ENCODE measurements around the gene MRPL4. TPM values are rescaled to one million over a fixed set of nuclear protein-coding genes. Genes with fewer than 3 reads are reported as not detected.

Gene MRPL4
- total and polyA plus RNA-seq, 8 donors, result 16.1 to 314 (median 52.4) TPM

DNA sequence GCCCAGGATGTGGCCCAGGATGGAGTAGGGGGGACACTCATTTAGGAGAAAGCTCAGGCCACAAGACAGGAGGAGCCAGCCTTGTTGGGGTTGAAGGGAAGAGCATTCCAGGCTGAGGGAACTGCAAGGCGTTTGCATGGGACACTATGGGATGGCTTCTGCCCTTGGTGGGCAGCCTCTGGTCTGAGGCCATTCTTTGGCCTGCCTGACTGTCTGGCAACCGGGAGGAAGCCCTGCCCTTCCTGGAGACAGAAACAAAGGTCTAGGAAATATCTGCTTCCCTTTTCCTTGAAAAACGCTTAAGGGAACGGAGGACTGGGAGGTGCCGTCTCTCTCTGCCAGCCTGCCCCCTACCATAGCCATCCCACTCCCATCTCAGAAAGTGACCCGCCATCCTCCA lies 16.1 kb downstream of the MRPL4 start:
- intact Hi-C loops (cut with DNase I; ENCODE audit: low total_unique reads), result loop anchor here (5.0 kb wide), 1 partner anchor 124 kb away; no protein-coding TSS in a partner anchor

DNA sequence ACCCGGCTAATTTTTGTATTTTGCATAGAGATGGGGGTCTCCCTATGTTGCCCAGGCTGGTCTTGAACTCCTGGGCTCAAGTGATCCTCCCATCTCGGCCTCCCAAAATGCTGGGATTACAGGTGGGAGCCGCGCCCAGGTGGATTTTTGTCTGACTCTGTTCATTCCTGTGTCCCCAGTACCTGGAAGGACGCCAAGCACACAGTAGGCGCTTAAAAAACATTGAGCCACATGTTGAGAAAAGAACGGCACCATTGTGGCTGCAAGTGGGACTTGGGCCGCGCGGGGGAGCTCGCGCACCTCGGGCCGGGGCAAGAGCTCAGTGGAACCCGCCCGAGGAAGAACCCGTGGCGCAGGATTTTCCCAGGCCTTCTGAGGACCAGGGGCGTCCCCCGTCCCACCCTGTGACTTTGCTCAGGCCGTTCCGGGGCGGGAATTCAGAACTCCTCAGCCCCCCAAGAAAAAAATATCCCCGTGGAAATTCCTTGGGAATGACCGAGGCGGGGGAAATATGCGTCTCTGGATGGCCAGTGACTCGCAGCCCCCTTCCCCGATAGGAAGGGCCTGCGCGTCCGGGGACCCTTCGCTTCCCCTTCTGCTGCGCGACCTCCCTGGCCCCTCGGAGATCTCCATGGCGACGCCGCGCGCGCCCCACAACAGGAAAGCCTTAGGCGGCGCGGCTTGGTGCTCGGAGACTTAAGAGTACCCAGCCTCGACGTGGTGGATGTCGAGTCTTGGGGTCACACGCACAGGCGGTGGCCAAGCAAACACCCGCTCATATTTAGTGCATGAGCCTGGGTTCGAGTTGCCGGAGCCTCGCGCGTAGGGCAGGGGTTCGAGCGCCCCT lies 17.5 kb downstream of the MRPL4 start:
- intact Hi-C loops (cut with DNase I; ENCODE audit: low total_unique reads), result loop anchor here (5.0 kb wide), 1 partner anchor 123 kb away; no protein-coding TSS in a partner anchor
- TF ChIP-seq POLR2AphosphoS5 (IDR thresholded peaks at IDR 0.05), result peak in 1 of 3 donors; percentile 3
- no peak for TF ChIP-seq POLR2A (IDR thresholded peaks at IDR 0.05)
- TF ChIP-seq EP300 (IDR thresholded peaks at IDR 0.05), result no peak
- TF ChIP-seq, protein P1, sequence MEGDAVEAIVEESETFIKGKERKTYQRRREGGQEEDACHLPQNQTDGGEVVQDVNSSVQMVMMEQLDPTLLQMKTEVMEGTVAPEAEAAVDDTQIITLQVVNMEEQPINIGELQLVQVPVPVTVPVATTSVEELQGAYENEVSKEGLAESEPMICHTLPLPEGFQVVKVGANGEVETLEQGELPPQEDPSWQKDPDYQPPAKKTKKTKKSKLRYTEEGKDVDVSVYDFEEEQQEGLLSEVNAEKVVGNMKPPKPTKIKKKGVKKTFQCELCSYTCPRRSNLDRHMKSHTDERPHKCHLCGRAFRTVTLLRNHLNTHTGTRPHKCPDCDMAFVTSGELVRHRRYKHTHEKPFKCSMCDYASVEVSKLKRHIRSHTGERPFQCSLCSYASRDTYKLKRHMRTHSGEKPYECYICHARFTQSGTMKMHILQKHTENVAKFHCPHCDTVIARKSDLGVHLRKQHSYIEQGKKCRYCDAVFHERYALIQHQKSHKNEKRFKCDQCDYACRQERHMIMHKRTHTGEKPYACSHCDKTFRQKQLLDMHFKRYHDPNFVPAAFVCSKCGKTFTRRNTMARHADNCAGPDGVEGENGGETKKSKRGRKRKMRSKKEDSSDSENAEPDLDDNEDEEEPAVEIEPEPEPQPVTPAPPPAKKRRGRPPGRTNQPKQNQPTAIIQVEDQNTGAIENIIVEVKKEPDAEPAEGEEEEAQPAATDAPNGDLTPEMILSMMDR (IDR thresholded peaks at IDR 0.05), result peak in 5 of 7 experiments; percentile 86 to 92 (median 90)
- H3K4me1 ChIP-seq, result peaks cover 16 to 38% (median 27%) of the 10 kb centered on the region in 4 donors
- peak overlapping the region; percentile 67 to 92 (median 85) for H3K27ac ChIP-seq
- peaks cover 0 to 35% (median 0%) of the 10 kb centered on the region in 3 donors for H3K27me3 ChIP-seq
- H3K36me3 ChIP-seq, result peaks cover 0 to 6% (median 2%) of the 10 kb centered on the region in 4 donors
- DNase-seq, result peak; percentile 88 to 93
- WGBS, 5 donors, result 2 to 6% (median 5%) methylated on average over 14 to 59 of the region's 59 CpGs
- peak overlapping the region; percentile 39 to 68 (median 44) for H3K4me3 ChIP-seq
- no peaks in the 10 kb centered on the region for H3K9me3 ChIP-seq

More for the DNA sequence above, 16.1 kb downstream of the MRPL4 start:
- Histone ChIP-seq H3K9me3 (no peaks in the 10 kb centered on the region), H3K27me3 (peaks cover 0 to 35% (median 0%) of the 10 kb centered on the region in 3 donors), H3K4me1 (peaks cover 16 to 38% (median 22%) of the 10 kb centered on the region in 4 donors), H3K4me3 (no peak overlapping the region), H3K36me3 (no peaks in the 10 kb centered on the region), H3K27ac (peak overlapping the region in 3 of 5 donors; percentile 41 to 89 (median 56))
- 67 to 73% (median 72%) methylated on average over 6 of the region's 6 CpGs for WGBS, 5 donors
- DNase-seq, result no peak
- peak in 1 of 3 donors; percentile 12 for TF ChIP-seq POLR2AphosphoS5 (IDR thresholded peaks at IDR 0.05)
- no peak for TF ChIP-seq EP300 (IDR thresholded peaks at IDR 0.05)

DNA sequence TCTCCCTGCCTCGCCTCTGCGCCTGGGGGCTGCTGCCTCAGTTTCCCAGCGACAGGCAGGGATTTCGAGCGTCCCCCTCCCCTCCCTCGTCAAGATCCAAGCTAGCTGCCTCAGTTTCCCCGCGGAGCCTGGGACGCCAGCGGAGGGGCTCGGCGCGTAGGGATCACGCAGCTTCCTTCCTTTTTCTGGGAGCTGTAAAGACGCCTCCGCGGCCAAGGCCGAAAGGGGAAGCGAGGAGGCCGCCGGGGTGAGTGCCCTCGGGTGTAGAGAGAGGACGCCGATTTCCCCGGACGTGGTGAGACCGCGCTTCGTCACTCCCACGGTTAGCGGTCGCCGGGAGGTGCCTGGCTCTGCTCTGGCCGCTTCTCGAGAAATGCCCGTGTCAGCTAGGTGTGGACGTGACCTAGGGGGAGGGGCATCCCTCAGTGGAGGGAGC lies 18.2 kb downstream of the MRPL4 start:
- Histone ChIP-seq H3K9me3 (no peaks in the 10 kb centered on the region), H3K4me1 (peaks cover 16 to 38% (median 29%) of the 10 kb centered on the region in 4 donors), H3K4me3 (peak overlapping the region; percentile 39 to 68 (median 44)), H3K36me3 (peaks cover 0 to 12% (median 8%) of the 10 kb centered on the region in 4 donors), H3K27me3 (peaks cover 0 to 35% (median 0%) of the 10 kb centered on the region in 3 donors), H3K27ac (peak overlapping the region; percentile 67 to 92 (median 85))
- peak; percentile 74 to 75 for DNase-seq
- TF ChIP-seq POLR2A (IDR thresholded peaks at IDR 0.05) (no peak), POLR2AphosphoS5 (IDR thresholded peaks at IDR 0.05) (peak in 1 of 3 donors; percentile 23)
- intact Hi-C loops (cut with DNase I; ENCODE audit: low total_unique reads), result no loop called here
- 3 to 10% (median 4%) methylated on average over 18 to 37 of the region's 37 CpGs for WGBS, 5 donors

DNA sequence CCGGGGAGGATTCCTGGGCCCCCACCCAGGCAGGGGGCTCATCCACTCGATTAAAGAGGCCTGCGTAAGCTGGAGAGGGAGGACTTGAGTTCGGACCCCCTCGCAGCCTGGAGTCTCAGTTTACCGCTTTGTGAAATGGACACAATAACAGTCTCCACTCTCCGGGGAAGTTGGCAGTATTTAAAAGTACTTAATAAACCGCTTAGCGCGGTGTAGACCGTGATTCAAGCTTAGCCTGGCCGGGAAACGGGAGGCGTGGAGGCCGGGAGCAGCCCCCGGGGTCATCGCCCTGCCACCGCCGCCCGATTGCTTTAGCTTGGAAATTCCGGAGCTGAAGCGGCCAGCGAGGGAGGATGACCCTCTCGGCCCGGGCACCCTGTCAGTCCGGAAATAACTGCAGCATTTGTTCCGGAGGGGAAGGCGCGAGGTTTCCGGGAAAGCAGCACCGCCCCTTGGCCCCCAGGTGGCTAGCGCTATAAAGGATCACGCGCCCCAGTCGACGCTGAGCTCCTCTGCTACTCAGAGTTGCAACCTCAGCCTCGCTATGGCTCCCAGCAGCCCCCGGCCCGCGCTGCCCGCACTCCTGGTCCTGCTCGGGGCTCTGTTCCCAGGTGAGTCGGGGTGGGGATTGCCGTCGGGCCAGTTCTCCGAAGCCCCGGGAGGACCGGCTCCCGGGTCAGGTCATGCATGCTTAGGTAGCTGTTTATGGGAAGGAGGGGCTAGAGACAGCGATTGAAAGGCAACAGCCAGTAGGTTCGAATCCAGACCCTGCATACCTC lies 18.8 kb downstream of the MRPL4 start, which contains the start of gene ICAM1:
Gene ICAM1, plus strand, starts transcription at position 505 of the 779 bp plus-strand sequence. Its CDS starts 40 bp downstream, at position 545.
- Histone ChIP-seq H3K36me3 (peaks cover 0 to 18% (median 12%) of the 10 kb centered on the region in 4 donors), H3K4me1 (peaks cover 16 to 38% (median 29%) of the 10 kb centered on the region in 4 donors), H3K27me3 (peaks cover 0 to 35% (median 0%) of the 10 kb centered on the region in 3 donors), H3K4me3 (peak within 1 kb of the TSS; percentile 39 to 68 (median 44)), H3K27ac (peak within 1 kb of the TSS; percentile 67 to 92 (median 85)), H3K9me3 (no peaks in the 10 kb centered on the region)
- 2 to 4% (median 2%) methylated on average over 31 to 51 of the region's 51 CpGs for WGBS, 5 donors
- TF ChIP-seq POLR2AphosphoS5 (IDR thresholded peaks at IDR 0.05) (peak; percentile 35 to 88 (median 87)), EP300 (IDR thresholded peaks at IDR 0.05) (peak; percentile 39), POLR2A (IDR thresholded peaks at IDR 0.05) (no peak)
- TF ChIP-seq, protein P1 (IDR thresholded peaks at IDR 0.05), result no peak
- intact Hi-C loops (cut with DNase I; ENCODE audit: low total_unique reads), result no loop called here
- DNase-seq, result peak; percentile 72 to 88
